H1 (cell line): ENCODE data around the gene DMBX1. TPM values are rescaled to one million over a fixed set of nuclear protein-coding genes. Genes with fewer than 3 reads are reported as not detected.

Experiments
- KDM5A ChIP-seq: fragments of 200-600 bp; IDR thresholded peaks from 2 replicates; pipeline ENCODE4 v1.7.1; 2012; ENCODE audit warnings: mild to moderate bottlenecking, low read length, inconsistent platforms, mixed read lengths
- POU5F1 ChIP-seq: IDR thresholded peaks from 2 replicates; pipeline ENCODE4 v1.6.1; 2011; ENCODE audit warnings: low read depth, mild to moderate bottlenecking, low read length, moderate library complexity
- SP4 ChIP-seq: IDR thresholded peaks from 2 replicates; pipeline ENCODE4 v1.6.1; 2012; ENCODE audit warnings: low read length, inconsistent platforms
- polyA plus RNA-seq, 7 experiments: library from polyadenylated mRNA; depleted of rRNA in 3 of 7; stranded (reverse) in 5 of 7; unstranded in 2 of 7; fragments of >200 nt in 5 of 7; fragments of 200-250 nt in 2 of 7; gene quantifications; 1 replicate in 5 of 7; 2 replicates in 1 of 7; 4 replicates in 1 of 7; pipeline versions ENCODE4 v1.2.1 to v1.2.3, GENCODE V29; 2011 to 2013; ENCODE audit warnings: missing spikeins in 2 of 7, mixed read lengths in 2 of 7
- total RNA-seq: library from RNA; stranded (reverse); fragmentation: NEBNext Ultra II Directional; extraction: Animal tissue kit (Norgen Biotek cat#: 25700); gene quantifications from 2 replicates; pipeline ENCODE4 v1.2.1, GENCODE V29; 2021

Gene DMBX1
- total and polyA plus RNA-seq, 2 of the 8 experiments (the other 6 are each of a cell fraction or from before 2014, with no cell fraction given) = 0.23 to 0.30 TPM

DNA sequence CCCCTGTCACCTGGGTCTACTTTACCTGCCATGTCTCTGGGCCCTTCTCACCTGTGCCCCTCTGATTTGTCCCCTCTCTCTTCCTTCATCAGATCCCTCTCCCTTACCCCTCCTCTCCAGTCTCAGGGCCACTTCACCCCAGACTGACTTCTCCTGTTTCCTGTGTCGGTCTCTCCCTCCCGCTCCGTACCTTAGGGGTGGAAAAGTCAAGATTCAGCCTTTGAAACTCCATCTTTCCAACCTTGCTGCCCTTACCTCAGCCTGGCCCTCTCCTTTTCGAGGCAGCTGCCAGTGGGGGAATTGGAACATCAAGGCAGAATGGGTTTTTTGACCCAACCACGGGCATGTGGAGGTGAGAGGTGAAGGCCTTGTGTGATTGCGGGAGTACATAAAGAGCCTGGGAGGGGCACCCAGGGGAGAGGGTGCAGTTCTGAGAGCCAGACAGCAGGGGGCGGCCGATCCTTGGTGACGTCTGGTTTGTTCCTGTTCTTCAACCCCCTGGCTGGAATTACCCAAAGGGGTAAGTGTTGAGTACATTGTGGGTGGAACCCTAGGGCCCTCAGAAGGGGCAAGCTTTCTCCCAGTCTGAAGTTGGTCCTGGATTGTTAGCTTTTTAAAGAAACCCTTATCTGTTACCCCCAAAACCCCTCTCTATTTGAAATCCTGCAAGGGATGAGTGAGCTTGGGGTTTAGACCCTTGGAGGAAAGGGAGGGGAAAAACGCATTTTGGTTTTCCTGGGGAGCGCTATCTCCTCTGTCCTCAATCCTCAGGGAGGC, 12.3 kb upstream of the DMBX1 start (continued):
- no peak for TF ChIP-seq POU5F1
- TF ChIP-seq KDM5A = no peak
- no peak for TF ChIP-seq SP4
